GM12874 (cell line): ENCODE measurements around the gene GOLGB1.

ENCODE experiments used
- CTCF ChIP-seq: IDR thresholded peaks from 2 replicates; pipeline ENCODE4 v1.5.1; 2011; ENCODE audit warnings: low read depth, mild to moderate bottlenecking, control low read depth, low read length, moderate library complexity; ENCODE audit not compliant: insufficient read depth

The GOLGB1 gene

DNA sequence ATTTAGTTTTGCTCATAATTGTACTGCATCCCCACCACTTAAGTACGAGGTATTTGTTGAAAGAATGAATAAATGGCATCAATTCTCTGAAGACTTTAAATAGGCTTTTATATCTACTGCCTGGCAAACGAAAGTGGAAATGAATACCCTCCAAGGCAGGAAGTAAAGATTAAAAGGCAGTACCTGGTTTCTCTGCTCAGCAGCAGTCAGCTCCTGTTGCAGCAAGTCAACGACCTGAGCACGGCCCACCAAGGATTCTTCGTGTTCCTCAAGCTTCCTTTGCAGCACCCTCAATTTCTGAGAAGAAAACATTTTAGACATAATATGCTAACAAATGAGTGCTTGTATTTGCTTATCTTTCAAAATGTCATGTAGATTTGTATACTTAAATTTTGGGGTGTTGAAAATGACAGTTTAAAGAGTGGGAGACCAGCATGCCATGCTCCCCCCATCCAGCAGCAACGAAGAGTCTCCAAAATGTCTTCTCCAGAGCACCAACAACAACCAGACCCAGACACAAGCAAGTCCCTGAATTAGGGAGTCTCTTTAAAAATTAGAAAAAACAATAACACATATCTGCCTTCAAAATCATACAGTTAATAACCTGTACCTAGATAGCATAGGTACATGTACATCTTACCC lies 31.2 kb downstream of the GOLGB1 start:
- no peak for TF ChIP-seq CTCF

GRCh38 chr3:121710347-121710746 lies 39.2 kb downstream of the GOLGB1 start:
- no peak for TF ChIP-seq CTCF

DNA sequence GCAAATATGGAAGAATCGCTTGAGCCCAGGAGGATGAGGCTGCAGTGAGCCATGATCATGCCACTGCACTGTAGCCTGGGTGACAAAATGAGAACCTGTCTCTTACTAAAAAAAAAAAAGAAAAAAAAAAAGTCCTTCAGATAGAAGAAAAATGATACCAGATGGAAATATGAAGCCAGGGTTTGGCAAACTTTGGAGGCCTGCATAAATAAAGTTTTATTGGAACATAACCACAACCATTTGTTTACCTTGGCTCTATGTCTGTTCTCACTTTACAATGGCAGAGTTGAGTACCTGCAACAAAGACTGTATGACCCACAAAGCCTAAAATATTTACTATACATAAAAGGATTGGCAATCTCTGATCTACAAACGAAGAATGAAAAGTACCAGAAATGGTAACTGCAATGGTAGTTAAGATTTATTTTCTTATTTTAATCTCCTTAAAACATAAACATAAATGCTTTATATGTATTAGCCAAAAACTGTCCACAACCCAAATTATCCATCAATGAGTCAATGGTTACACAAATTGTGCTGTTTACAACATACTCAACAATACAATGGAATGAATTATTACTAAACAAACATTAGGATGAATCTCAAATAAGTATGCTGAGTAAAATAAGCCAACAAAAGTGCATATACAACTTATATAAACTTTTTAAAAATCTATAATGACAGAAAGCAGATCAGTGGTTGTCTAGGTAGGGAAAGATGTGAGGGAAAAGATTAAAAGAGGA lies 41.8 kb downstream of the GOLGB1 start:
- TF ChIP-seq CTCF = no peak

GRCh38 chr3:121705541-121705940 lies 44.0 kb downstream of the GOLGB1 start:
- TF ChIP-seq CTCF = no peak

DNA sequence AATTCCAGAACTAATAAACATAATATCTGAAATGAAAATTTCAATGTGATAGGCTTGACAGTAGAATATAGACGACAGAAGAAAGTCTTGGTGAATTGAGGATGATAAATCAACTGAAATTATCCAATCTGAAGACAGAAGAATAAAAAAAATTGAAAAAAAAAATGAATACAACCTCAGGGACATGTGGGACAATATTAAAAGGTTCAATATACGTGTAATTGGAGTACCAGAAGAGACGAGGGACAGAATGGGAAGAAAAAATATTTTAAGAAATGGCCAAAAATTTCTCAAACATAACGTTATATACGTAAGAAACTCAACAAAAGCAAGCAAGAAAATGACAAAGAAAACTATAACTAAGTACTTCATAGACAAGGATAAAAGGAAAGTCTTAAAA lies 45.6 kb downstream of the GOLGB1 start:
- TF ChIP-seq CTCF = no peak

- TF ChIP-seq CTCF = no peak
Measured at GRCh38 chr3:121698901-121699300, 50.6 kb downstream of the GOLGB1 start.

GRCh38 chr3:121698476-121698875 lies 51.1 kb downstream of the GOLGB1 start:
- TF ChIP-seq CTCF = no peak
